Left renal pelvis (tissue), 4 donors: Measurements from ENCODE around the gene NFATC2. TPM values are rescaled to one million over a fixed set of nuclear protein-coding genes. Genes with fewer than 3 reads are reported as not detected.
"Not testable (repeated sequence)": the region's sequence is repeated elsewhere in the genome, so short reads cannot be mapped to it uniquely, and the experiment has no call there.

Experiments used
- DNase-seq, 4 donors: peaks; one replicate each; pipeline ENCODE4 v3.0.0-alpha.2; 2013; ENCODE audit warnings: low read depth in 4 of 4, low spot score in 3 of 4
- polyA plus RNA-seq, 4 donors: library from polyadenylated mRNA; unstranded; fragments of 120-200 nt; gene quantifications; one replicate each; pipeline ENCODE4 v1.2.1, GENCODE V29; 2013; ENCODE audit not compliant: insufficient read length in 4 of 4

Gene NFATC2
- polyA plus RNA-seq, 4 donors: 2.0 to 3.4 (median 2.3) TPM

DNA sequence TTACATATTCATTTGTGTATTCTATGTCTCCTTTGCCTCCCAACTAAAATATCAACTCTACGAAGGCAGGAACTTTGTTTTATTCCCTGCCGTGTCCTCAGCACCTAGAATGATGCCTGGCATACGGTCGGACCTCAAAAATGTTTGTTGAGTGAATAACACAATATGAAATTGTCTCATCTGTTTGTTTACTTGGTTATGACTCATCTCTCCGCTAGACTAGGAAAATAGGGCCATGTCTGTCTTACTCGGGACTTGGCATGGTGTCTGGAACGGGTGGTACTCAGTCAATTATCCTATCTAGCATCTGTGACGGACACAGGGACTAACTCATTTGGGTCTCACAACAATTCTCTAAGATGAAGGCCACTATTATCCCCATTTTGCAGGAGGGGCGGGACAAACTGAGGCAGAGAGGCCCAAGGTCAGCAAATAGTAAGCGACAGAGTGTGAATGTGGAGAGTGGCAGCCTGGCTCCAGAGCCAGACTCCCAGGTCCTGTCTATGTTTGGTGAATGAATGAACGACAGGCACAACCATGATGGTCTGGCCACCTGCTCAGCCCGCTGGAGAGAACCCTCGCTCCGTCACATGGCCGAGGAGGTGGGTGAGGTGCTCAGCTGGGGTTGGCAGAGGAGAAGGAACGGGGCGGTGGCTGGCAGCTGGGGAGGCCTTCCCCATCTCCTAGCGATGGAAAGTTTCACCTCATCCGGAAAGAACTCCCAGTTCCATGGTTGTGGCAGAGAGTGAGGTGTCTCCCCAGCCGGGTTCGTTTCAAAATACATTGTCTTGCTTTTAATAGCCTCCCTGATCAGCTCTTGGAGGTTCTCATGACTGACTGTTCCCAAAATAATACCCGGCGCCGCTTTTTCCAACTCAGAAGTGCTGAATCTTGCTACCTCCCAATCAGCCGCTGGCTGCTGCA, 27.6 kb upstream of the NFATC2 start:
- no peak for DNase-seq

DNA sequence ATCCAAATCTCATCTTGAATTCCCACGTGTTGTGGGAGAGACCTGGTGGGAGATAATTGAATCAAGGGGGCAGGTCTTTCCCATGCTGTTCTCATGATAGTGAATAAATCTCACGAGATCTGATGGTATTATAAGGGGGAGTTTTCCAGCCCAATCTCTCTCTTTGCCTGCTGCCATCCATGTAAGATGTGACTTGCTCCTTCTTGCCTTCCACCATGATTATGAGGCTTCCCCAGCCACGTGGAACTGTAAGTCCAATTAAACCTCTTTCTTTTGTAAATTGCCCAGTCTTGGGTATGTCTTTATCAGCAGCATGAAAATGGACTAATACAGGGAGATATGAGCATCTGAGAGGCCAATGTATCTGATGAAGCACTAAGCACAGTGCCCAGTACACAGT, 26.0 kb upstream of the NFATC2 start:
- not testable (repeated sequence) for DNase-seq

DNA sequence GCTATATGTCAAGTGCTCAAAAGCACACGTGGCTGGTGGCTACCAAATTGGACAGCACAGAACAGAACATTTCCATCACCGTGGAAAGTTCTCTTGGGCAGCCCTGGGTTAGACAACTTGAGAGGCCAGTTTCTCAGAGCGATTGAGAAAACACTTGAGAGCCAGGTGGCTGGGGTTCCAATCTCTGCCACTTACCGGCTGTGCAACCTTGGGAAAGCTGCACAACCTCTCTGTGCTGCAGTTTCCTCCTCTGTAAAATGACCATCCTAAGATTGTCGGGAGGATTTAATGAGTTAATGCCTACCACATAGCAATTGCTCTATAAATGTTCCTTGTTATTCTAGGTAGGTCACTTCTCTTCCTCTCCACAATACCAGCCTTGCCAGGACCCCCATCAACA, 25.1 kb upstream of the NFATC2 start:
- no peak for DNase-seq

DNA sequence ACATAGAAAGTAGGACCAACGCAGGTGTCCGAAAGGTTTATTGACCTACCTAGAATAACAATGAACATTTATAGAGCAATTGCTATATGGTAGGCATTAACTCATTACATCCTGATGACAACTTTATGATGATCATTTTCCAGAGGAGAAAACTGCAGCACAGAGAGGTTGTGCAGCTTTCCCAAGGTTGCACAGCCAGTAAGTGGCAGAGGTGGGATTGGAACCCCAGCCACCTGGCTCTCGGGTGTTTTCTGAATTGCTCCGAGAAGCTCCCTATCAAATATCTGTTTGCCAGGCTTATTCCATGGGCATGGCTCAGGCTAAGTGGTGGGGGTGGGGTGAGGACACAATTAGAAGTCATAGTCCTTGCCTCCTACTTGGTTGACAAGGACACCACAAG, 24.1 kb upstream of the NFATC2 start:
- no peak for DNase-seq

DNA sequence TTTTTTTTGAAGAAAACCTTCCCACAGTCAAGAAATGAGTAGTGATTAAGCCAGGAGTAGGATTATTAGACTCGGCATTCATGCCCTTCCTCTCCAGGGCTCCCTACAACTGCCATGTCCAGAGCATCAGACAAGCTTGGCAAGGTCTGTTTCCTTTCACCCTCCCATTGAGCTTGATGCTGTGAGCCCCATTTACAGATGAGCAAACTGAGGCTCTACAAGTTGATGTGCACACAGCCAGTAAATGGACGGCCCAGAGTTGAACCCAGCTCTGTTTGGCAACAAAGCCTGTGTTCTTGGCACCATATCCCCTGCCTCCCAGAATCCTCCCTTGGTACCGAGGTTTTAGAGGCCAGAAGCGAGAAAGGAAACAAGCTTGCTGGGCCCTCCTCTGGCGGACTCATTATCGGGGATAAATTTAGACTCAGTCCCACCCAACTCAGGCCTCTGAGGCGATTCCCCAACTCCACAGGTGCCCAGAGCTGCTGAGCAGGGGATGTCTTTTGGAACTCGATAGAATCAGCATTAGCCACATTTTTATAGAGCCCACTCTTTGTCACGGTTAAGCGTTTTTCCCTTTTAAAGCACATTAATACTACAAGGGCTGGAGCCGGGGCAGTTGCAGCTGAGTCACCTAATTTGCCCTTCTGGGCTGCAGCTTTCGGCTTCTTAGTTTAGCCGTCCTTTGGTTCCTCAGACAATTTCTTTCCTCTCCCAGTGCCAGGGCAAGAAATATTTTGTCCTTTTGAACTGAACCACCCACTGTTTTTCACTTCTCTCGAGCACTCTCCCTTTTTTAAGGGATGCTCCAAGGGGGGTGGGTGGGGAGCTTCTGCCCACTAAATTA, 23.0 kb upstream of the NFATC2 start:
- DNase-seq: no peak

DNA sequence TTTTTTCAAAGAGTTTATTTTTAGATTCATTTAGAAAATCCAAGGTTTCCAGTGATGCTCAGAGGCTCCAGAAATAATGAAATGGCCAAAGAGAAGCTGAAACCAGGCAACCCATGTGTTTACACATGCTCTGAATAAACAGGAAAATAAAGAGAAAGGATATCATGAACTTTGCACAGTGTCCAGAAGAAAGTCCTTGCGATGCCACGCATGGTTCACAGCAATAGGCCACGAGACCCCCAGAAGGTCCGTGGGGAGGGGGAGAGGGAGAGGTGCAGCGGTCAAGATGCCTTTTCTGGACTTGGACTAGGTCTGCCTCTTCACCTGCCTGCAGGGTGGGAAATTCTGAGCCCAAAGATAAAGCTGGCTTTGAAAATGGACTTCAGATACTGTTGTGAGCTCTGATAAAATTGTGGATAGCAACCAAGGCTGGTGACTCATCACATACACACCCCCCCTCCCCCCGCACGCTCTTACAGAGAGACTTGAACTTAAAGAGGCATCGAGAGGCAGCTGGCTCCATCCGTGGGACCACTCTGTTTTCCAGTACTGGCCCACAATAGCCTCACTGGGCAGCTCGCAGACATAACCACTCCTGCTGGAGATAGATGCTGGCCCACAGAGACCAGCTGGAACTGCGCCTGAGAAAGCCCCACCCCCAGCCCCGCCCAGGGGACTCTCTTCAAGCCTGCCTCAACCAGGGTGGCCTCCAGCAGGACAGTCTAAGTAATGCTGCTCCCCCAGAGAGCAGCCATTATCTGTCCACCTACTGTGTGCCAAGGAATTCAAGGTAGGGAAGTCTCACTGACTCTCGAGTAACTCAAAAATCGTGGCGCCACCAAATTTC, 21.2 kb upstream of the NFATC2 start:
- peak in 1 of 4 donors; percentile 31 for DNase-seq

DNA sequence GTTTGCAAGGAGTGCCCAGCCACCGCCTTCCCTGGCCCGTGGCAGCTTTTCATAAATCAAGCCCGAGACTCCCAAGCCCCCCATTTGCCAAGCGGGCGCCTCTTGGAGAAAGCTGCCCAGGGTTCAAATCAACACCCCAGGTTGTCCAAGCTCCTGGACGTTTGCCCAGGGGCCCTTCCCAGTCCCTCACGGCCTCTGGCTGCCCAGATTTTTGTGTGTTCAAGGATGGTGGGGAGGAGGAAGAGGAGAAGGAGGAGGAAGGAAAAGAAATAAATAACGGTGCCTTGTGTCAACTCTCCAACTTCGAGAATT, 20.6 kb upstream of the NFATC2 start:
- no peak for DNase-seq

DNA sequence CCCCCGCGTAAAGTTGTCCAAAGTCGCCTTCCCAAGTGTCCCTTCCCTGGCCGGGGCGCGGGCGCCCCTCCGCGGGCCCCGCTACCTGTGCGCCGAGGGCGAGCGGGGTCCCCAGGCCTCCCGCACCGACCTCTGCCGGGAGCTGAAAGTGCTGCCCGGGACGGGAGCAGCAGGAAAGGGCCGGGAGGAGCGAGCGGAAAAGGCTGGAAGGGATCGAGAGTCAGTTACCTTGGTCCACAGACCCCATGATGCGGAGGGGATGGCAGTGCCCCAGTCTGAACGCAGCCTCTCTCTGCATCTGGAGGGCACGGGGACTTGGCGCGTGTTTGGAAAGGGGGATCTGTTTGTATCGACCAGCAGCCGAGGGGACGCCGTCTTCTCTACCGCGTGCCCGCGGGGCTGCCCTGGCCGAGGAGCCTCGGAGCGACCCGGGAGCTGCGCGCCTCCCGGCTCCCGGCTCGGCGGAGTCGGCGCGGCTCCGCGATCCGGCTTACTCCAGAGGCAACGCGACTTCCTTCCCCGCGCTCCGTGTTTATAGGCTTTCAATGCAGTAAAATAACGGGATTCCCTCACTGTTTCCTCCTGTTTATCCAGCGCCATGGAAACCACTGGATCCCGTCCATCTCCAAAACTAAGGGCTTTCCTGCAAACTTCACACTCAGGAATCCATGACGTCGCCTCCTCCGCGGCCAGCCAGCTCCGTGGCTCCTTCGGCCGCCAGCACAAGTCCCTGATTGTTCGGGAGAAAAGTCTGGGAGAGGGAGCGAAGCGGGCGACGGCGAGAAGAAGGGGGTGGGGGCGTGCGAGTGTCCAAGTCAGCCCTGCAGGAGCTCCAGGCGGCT, 20.0 kb upstream of the NFATC2 start:
- peak; percentile 82 to 86 (median 84) for DNase-seq

DNA sequence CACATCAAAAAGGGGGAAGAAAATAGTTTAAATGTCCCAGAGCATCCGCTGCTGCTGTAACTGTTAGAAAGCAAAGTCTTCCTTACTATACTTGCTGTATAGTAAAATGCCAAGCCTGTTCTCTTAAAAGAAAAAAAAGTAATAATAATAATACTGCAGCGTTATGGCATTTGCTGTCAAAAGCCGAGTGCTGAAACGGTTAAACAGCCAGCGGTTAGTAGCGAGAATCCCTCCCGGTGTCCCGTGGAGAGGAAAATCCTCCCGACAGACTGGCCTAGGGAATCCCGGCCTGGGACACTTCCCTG, 19.5 kb upstream of the NFATC2 start:
- DNase-seq: no peak

DNA sequence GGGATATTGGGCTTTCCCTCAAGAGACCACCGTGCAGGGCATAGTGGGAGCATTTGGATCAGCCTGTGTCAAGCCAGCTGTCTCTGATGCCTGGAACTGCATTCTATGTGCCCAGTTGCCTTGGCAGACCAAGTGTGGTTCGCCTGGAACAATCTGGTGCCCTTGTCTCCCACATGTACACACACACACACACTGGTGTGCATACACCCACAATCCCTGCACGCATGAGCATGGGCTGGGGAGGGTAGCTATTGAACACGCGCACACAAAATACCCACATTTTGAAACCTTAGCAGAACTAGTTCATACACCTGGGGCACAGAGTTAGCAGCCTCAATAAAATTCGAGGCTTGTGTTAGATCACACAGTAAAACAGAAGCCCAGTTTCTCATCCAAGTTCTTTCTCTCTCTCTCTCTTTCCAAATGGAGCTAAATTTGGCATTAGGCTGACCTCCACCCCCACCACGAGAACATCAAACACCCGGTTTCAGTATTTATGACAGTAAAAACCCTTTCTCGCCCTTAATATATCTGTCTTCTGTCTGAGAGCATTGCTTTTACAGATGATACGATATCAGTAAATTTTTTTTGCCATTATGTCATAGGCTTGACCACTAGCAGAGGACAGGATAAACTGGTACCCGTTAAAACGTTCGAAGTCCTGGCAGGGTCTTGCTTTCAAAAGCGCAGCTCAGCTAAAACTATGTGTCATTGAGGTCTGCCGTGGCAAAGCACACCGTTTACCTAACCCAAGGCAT, 18.2 kb upstream of the NFATC2 start:
- no peak for DNase-seq

DNA sequence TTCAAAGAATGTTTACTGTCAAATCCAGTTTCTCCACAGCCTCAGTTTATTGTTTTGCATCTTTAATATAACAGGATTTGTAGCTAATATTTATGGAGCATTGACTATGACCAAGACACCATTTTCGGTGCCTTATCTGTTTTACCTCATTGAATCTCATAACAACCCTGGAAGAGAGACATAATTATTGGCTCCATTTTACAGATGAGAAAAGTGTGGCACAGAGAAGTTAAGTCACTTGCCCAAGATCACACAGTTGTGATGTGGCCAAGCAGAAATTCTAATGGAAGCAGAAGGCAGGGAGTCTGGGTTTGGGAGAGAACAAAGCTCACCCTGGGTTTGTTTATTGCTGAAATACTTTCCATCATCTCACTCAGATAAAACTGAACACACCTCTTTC, 17.5 kb upstream of the NFATC2 start:
- no peak for DNase-seq

DNA sequence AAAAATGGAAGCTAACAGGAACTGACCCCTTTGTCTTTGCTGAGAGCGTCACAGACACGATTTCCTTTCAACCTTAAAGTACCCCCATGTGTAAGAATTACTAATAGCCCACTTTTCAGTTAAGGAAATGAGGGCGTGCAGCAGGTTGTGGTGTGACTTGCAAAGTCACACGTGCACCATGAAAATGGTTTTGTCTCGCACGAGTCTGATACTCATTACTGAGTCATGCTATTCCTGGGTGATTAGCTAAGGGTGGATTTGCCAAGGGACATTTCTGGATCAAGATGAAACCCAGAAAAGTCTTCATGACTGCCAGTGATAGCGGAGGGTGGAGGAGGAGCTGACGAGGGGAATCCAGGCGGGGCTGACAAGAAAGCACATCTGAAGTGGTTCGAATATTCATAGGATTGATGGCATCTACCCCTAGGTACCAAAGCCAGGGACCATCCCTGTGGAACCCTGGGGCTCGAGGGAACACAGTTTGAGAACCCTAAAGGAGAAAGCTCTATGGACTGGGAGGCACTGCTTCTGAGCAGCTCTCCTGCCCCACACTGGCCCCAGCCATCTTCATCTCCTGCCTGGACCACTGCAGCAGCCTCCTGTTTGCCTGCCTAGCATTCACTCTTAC, 12.1 kb upstream of the NFATC2 start:
- DNase-seq: no peak

DNA sequence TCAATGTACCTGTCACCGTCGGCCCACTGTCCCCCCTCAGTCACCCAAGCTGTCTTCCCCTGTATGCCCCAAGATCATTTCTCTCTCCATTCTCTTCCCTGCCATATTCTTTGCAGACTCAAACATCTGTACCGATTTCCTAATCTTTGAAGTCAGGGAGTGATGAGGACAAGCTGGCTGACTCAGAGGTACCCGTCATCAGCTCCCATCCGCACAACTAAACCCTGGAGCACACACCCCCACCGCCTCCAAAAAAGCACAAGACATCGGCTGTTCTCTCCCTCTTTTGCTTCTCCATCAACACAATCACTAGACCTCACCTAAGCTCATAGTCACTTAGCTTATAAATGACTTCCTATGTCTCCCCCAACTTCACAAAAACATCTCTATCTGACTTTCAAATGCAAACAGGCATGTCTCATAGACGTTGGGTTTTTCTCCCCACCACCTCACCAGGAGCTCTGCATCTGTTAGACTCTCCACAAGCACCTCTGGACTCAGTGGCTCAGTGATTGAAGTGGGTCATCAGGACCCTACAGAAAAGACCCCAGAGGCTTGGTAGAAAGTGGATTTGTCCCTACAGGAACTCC, 11.5 kb upstream of the NFATC2 start:
- DNase-seq: no peak

DNA sequence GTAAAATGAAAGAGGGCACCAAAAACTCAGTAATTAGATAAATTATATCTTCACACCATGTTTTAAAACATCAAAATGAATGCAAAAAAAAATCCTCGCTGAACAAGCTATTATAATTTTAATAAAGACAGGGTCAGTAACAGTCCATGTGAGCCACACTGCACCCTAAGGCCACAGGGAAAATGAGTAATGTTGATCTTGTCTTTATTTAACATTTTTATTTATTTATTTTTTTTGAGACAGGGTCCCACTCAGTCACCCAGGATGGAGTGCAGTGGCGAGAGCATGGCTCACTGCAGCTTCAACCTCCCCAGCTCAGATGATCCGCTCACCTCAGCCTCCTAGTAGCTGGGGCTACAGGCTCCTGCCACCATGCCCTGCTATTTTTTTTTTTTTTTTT, 8.7 kb upstream of the NFATC2 start:
- DNase-seq: no peak

DNA sequence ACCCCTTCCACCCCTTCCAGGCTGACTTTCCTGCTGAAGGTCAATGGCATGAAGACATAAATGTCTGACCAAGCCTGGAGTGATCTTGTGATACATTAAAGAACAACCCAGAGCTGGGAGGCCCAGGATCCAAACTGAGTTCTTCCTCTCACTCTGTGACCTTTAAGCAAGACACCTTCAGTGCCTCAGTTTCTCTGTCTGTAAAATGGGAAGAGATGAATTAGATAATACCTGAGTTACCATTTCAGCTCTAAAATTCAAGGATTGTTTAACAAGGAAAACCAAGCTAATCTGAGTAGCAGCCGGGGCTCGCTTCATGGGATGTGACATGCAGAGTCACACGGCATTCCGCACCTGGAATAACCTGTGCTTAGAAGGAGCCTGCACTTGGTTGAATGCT, 7.0 kb upstream of the NFATC2 start:
- DNase-seq: no peak

DNA sequence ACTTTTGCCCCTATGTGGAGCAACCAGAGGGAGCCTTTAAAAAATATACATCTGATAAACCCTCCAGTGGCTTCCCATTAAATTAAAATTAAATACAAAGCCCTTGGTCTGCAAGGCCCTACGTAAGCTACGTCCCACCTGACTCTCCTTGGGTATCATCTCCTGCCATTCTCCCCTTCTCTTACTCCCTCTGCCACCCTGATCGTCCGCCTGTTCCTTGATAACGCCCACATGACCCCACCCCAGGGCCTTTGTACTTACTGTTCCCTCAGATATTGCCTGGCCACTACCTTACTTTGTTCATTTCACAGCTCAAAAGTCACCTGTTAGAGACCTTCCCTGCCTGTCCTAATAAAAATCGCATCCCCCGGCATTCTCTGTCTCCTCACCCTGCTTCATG, 5.4 kb upstream of the NFATC2 start:
- no peak for DNase-seq

DNA sequence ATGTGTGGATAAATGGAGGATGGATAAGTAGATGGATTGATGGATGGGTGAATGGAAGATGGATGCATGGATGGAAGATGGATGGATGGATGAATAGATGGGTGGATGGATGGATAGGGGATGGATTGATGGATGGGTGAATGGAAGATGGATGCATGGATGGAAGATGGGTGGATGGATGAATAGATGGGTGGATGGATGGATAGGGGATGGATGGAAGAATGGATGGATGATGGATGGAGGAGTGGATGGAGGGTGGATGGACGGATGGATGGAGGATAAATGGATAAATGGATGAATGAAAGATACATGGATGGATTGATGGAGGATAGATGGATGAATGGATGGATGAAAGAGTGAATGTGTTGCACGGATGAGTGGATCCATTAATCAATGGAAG, 3.0 kb upstream of the NFATC2 start:
- no peak for DNase-seq

DNA sequence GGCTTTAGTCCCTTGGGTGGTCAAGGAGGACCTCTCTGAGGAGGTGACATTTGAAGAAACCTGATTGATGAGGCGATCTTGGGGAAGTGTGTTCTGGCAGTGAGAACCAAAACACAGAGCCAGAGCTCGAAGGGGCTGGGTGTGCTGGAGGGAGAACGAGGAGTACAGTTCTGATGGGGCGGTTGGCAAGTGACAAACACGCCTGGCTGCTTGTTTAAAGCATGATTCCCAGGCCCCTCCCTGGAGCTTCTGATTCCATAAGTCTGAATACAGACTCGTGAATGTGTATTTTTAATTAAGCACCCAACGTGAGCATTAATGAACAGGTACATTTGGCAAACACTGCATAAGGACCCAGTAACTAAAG, 886 bp upstream of the NFATC2 start:
- no peak for DNase-seq

DNA sequence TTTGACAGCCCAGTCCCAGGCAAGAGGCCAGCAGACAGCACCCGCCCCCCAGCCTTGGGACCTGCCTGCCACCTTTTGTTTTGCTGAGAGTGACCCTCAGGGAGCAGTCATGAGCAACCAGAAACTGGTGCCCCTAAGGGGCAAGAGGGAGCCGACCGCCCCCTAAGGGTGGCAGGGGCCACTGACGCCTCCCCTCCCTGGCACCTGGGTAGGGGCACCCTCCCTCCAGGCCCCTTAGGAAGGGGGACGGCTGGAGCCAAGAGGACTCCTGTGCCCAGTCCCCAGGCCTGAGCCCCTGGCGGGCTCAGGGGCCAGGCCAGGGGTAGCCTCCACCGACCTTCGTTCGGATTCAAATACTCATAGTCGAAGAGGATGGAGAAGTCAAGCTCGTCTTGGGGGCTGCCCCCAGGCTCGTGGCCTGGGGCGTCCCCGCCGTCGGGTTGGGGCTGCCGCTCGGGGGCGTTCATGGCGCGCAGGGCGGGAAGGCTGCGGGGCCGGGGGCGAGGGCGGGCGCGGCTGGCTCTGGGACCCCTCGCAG, 417 bp downstream of the NFATC2 start:
- no peak for DNase-seq
